Measurements from ENCODE around the gene VTN.

DNA sequence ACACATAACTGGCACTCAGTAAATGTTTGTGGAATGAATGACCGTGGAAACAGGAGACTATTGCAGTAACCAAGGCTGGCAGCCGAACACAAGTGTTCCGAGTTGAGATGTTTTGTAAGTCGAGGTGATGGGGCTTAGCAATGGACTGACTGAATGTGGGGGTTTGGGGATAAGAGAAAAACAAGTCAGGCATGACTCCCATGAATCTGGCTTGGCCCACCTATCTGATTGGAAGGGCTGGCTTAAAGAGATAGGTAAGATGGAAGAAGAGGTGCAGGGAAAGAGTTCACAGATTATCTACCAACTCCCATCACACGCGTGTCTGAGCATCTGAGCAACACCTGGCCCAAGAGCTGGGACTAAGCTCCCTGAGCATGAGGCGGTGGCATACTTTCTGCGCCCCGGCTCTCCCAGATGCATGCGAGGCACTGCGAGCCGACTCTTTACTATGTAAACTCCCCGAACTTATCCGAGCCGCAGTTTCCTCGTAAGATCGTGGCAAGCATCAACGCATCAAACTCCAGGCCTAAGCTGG, 35.4 kb downstream of the VTN start:
- TF ChIP-seq, protein P1, sequence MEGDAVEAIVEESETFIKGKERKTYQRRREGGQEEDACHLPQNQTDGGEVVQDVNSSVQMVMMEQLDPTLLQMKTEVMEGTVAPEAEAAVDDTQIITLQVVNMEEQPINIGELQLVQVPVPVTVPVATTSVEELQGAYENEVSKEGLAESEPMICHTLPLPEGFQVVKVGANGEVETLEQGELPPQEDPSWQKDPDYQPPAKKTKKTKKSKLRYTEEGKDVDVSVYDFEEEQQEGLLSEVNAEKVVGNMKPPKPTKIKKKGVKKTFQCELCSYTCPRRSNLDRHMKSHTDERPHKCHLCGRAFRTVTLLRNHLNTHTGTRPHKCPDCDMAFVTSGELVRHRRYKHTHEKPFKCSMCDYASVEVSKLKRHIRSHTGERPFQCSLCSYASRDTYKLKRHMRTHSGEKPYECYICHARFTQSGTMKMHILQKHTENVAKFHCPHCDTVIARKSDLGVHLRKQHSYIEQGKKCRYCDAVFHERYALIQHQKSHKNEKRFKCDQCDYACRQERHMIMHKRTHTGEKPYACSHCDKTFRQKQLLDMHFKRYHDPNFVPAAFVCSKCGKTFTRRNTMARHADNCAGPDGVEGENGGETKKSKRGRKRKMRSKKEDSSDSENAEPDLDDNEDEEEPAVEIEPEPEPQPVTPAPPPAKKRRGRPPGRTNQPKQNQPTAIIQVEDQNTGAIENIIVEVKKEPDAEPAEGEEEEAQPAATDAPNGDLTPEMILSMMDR (IDR thresholded peaks at IDR 0.05; ENCODE audit: insufficient read depth, low read length, poor library complexity, severe bottlenecking), result no peak
- TF ChIP-seq EZH2phosphoT487 (conservative IDR thresholded peaks at IDR 0.05; ENCODE audit: low read length), result no peak
